GOT3 (cell line): ENCODE results near the gene APBA2.
"Not testable (repeated sequence)": the region's sequence is repeated elsewhere in the genome, so short reads cannot be mapped to it uniquely, and the experiment has no call there.

Experiments
- DNase-seq: peaks from one replicate; lab custom pipeline; 2025; ENCODE audit warnings: mixed read lengths; lab: John Stamatoyannopoulos, UW

Gene APBA2

DNA sequence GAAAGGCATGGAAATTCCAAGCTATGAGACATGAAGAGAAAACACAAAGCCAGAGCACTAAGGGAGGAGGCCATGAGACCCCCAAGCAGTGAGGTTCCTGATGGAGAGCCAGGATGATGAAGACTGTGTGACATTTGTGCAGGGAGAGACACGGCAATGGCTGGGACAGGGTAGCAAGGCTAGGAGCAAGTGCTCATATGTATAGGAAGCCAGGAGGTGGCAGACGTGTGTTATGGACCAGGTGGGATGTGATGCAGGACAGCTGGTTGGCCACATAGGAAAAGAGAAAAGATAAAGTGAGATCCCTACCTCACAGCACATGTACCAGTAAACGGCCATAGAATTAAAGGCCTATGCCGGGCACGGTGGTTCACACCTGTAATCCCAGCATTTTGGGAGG, 112.7 kb downstream of the APBA2 start:
- DNase-seq, result no peak

DNA sequence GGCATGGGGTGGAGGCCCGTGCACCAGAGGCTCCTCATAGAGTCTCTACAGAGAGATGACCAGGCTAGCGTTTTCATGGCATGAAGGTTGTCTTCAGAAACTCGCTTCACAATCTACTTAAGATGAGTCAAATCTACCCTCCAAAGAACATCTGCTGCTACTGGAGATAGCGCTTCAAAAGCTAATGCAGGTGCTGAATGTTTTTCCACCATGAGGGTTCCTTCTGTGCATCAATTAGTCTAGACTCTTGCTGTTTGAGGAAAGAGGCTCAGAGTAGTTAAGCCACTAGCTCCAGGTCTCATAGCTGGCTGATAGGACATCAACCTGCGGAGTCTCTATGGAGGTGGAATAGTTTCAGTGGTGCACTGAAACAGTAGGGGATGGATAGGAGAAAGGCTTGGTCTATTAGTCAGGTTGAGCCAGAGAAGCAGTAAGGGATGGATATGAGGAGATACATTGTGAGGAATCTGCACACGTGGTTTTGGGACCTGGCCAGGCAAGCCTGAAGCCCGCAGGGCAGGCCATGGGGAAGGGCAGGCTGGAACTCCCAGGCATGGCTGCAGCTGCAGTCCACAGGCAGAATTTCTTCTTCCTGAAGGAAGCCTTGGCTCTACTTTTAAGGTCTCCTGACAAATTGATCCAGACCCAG, 117.5 kb downstream of the APBA2 start:
- DNase-seq, result no peak

GRCh38 chr15:29003840-29004233, 118.1 kb downstream of the APBA2 start:
- DNase-seq, result no peak

DNA sequence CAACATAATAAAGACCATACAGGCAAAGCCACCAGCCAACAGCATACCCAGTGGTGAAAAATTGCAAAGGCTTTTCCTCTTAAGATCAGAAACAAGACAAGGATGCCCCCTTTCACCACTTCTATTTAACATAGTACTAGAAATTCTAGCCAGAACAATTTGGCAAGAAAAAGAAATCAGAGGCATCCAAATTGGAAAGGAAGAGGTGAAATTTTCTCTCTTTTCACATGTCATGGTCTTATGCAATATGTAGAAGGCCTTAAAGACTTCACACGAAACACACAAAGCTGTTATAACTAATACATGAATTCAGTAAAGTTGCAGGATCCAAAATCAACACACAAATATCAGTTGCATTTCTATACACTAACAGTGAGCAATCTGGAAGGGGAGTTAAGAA, 120.2 kb downstream of the APBA2 start:
- no peak for DNase-seq

- DNase-seq, result no peak
These were observed 123.1 kb downstream of the APBA2 start for GRCh38 chr15:29008846-29009245.

DNA sequence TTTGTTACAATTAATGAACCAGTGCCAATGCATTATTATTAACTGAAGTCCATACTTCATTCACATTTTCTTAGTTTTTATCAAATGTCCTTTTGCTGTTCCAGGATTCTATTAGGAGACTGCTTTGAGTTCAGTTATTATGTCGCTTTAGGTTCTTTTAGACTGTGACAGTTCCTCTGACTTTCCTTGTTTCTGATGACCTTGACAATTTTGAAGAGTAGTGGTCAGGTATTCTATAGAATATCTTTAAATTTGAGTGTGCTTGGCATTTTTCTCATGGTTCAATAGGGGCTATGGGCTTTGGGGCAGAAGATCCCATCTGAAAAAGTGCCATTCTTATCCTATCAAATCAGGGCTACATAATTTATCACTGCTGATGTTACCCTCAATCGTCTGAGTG, 126.3 kb downstream of the APBA2 start:
- no peak for DNase-seq

DNA sequence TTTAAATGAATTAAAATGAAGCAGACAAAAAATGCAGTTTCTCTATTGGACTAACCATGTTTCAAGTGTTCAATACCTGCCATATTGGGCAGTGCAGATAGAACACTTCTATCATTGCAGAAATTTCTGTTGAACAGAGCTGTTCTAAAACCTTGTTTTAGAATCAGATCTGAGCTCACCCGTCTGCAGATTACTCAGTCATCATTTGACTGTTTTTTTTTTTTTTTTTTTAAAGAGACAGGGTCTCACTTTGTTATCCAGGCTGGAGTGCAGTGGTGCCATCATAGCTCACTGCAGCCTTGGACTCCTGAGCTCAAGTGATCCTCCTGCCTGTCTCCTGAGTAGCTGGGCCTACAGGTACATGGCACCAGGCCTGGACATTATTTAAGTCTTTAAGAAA, 128.7 kb downstream of the APBA2 start:
- no peak for DNase-seq

GRCh38 chr15:29016518-29016917, 130.7 kb downstream of the APBA2 start:
- DNase-seq, result no peak

- DNase-seq, result no peak
These were observed 132.5 kb downstream of the APBA2 start for GRCh38 chr15:29018120-29018805.

DNA sequence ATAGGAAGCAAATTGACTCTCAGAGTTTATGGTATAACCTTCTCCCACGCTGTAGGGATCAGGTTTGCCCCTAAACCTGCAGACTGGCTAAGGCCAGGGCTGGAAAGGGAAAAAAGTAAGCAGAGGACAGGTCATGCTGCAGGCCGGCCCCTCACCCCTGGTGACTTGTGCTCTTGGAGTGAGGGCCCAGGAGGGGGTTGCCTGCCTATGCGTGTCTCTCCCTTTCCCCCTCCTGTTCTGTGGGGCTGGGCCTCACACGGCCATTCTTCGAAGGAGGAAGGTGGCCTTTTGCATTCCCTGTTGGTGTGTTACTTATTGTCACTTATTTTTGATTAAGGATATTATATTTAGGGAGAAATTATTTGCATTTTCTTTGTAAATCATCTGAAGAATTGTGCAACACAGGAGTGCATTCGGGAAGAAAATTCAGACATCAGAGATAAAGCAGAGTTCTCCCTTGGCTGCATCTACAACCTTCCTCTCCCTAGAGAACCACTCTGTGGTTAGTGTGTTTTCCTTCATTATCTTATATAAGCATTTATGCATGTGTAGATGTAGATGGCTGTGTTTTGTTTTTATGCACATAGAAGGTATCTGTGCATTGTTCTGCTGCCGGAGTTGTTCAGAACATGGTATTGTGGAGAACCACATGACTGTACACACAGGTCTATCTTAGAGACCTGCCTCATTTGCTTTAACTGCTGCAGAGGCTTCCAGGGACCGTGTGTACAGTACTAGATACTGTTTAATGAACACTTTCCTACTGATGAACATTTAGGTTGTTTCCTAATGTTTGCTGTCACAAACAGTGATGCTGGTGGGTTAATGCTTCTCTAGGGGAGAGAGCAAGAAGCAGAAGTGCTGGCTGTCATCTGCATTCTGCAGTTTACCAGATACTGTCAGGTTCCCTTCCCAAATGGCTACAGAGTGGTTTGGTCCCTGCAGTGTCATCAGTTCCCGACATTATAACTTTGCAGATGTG, 133.5 kb downstream of the APBA2 start:
- no peak for DNase-seq

DNA sequence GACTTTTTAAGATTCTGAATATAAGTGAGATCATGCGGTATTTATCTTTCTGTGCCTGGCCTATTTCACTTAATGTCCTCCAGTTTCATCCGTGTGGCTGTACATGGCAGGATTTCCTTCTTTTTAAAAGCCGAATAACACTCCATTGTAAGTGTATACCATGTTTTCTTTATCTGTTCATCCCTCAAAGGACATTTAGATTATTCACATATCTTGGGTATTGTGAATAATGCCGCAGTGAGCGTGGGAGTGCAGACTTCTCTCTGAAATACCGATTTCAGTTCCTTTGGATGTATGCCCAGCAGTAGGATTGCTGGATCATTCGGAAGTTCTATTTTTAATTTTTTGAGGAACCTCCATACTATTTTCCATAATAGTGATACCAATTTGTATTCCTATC, 136.1 kb downstream of the APBA2 start:
- no peak for DNase-seq

DNA sequence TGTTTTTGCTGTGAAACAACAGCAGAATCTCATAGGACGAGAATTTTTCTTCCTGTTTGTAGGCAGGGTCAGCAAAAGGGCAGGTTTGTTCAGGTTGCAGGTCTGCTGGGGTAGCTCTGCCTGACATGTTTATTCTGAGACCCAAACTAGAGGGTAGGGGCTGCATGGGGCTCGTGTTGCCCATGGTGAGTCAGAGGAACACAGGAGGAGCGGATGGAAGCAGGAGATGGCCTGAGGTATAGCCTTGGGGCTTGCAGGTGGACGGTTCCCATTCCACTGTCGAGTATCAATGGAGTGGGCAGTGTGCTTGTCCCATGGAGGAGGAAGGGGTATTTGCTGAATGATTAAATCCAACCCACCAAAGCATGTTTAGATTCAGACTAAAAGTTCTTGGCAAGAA, 138.9 kb downstream of the APBA2 start:
- DNase-seq, result no peak

DNA sequence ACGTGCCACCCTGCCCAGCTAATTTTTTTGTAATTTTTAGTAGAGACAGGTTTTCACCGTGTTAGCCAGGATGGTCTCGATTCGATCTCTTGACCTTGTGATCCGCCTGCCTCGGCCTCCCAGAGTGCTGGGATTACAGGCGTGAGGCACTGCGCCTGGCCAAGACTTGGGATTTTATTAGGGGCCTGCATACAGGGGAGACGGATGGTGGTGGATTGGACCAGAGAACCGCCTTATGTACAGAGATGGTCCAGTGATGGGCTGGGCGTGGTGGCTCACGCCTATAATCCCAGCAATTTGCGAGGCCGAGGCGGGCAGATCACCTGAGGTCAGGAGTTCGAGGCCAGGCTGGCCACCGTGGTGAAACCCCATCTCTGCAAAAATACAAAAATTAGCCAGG, 139.6 kb downstream of the APBA2 start:
- DNase-seq, result not testable (repeated sequence)

DNA sequence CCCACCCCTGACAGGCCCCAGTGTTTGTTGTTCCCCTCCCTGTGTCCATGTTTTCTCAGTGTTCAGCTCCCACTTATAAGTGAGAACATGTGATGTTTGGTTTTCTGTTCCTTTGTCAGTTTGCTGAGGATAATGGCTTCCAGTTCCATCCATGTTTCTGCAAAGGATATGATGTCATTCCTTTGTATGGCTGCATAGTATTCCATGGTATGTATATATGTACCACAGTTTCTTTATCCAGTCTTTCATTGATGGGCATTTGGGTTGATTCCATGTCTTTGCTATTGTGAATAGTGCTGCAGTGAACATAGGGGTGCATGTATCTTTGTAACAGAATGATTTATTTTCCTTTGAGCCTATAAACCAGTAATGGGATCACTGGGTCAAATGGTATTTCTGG, 142.4 kb downstream of the APBA2 start:
- not testable (repeated sequence) for DNase-seq

DNA sequence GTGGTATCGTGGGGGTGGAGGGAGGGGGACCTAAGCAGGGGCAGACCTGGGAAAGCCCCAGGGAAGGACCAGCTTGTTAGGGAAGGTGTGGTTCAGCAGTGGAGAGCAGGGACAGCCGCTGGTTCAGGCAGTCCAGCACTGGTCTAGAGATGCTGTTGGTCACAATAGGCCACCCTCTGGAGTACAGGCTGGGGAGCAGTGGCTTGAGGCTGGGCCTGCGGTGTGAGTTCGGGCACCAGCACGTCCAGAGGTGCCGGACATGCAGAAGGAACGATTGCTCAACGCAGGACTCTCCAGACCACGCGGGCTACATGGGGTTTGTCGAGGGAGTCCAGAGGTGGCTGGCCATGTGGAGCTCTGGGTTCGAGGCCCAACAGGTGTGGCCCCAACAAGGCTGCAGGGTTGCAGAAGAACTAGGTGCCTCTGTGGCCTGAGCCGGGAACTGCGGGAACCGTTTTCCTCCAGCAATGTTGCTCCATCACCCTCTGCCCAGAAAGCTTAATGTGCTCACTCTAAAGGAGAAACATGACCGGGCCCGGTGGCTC, 143.9 kb downstream of the APBA2 start:
- no peak for DNase-seq

DNA sequence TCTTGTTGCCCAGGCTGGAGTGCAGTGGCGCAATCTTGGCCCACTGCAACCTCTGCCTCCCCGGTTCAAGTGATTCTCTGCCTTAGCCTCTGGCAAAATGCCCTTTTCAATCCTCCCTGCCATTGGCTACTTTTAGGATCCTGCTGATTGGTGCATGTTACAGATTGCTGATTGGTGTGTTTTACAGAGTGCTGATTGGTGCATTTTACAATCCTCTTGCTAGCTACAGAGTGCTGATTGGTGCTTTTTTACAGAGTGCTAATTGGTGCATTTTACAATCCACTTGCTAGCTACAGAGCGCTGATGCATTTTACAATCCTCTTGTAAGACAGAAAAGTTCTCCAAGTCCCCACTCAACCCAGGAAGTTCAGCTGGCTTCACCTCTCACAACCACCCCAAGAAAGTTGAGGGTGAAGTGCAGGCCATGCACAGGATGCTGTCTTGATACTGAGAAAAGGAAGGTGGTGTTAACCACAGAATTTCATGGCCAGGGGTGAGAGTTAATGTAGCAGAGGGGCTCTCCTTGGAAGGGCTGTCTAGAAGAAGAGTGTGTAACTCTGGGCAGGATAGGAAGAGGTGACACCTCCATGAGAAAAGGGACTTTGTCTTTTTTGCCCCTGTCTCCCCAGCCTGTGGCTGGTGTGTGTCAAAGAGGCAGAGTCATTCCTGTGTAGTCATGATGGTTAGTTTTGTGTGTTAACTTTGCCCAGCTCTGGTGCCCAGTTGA, 145.9 kb downstream of the APBA2 start:
- DNase-seq, result no peak

GRCh38 chr15:29032229-29032625, 146.5 kb downstream of the APBA2 start:
- DNase-seq, result no peak

DNA sequence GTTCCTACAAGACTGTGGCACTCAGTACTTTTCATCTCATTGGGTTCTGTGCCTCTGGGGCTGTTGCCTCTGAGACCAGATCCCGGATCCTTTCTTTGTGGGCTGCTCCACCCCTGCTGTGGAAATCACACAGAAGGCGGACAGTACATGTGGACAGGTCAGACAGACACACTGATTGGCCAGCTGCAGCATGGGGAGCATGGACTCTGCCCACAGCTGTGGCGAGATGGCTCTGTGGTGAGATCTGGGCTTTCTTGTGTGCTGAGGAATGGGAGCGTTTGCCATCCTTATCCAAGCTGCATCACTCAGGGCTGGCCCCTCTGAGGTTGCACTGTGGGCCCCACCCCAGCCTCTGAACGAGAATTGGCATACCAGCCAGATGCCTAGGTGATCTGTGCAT, 147.0 kb downstream of the APBA2 start:
- DNase-seq, result no peak

DNA sequence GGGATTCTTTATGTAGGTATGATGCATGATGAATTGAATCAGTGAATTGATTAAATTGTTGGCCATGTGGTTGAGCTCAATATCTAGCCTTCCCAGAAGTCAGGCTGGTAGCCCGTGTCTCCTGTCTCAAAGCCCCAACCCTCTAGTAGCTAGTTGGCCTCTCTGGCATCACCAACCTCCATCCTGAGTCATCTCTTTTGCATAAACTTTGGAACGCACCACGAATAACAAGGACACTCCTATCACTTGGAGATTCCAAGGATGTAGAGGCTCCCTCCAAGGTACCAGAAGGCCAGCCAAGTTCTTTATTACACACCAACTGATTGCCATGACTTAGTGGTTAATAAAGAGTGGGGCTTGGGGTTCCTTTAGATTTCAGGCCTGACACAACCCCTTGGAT, 148.4 kb downstream of the APBA2 start:
- DNase-seq, result no peak

GRCh38 chr15:29034593-29035335, 149.0 kb downstream of the APBA2 start:
- DNase-seq, result no peak
